Endothelial cell of umbilical vein (primary cell): ENCODE results near the gene TOP3A. TPM values are rescaled to one million over a fixed set of nuclear protein-coding genes. Genes with fewer than 3 reads are reported as not detected.

Source experiments
- BruUV-seq: library from RNA; stranded (reverse); fragments of 400-500 nt; replicated peaks from 2 replicates; lab custom pipeline; 2021; lab: Mats Ljungman, UMichigan
- CTCF ChIA-PET: fragments of 300-600, 350-600 bp; sonication (Branson Sonifier 250); formaldehyde crosslinking; loops from one replicate; lab custom pipeline; 2021; ENCODE audit warnings: antibody characterized with exemption, inconsistent platforms; lab: Charles Lee
- POLR2A ChIA-PET: fragments of 300-600, 350-600 bp; sonication (Branson Sonifier 250); formaldehyde crosslinking; loops from one replicate; lab custom pipeline; 2021; ENCODE audit warnings: antibody characterized with exemption, inconsistent platforms; lab: Charles Lee
- DNase-seq: peaks from one replicate; pipeline ENCODE4 v3.0.0-alpha.2; 2011; ENCODE audit warnings: low read depth, low spot score
- FAIRE-seq: peaks from 2 replicates; lab custom pipeline; 2011; peaks lifted over from hg19 to GRCh38; lab: Jason Lieb, UNC
- H2AFZ ChIP-seq: 2 replicates; pipeline ENCODE4 v1.6.0; 2012; ENCODE audit warnings: low read depth, low read length, control low read depth, inconsistent platforms
- H3K27ac ChIP-seq: 2 replicates; pipeline ENCODE4 v1.5.1; 2011; ENCODE audit warnings: low read depth, mild to moderate bottlenecking, control low read depth, low read length, moderate library complexity; ENCODE audit not compliant: insufficient read depth
- H3K27me3 ChIP-seq, 2 experiments: 2 replicates each; pipeline versions ENCODE4 v1.6.0 to v1.6.1; 2011; ENCODE audit warnings: low read length in 2 of 2, mixed read lengths in 1 of 2; ENCODE audit not compliant: control insufficient read depth in 2 of 2, insufficient read depth in 2 of 2
- H3K36me3 ChIP-seq, 2 experiments: 2 replicates in 1 of 2; 3 replicates in 1 of 2; pipeline ENCODE4 v1.5.1; 2011; ENCODE audit warnings: low read length in 2 of 2, mild to moderate bottlenecking in 1 of 2, moderate library complexity in 1 of 2; ENCODE audit not compliant: control insufficient read depth in 2 of 2, insufficient read depth in 2 of 2; ENCODE audit errors: extremely low read depth in 1 of 2
- H3K4me1 ChIP-seq: 3 replicates; pipeline ENCODE4 v1.5.1; 2011; ENCODE audit warnings: mild to moderate bottlenecking, low read length; ENCODE audit not compliant: control insufficient read depth, insufficient read depth; ENCODE audit errors: extremely low read depth
- H3K4me2 ChIP-seq: 2 replicates; pipeline ENCODE4 v1.6.1; 2011; ENCODE audit warnings: low read length, control low read depth, mixed read lengths; ENCODE audit not compliant: insufficient read depth
- H3K4me3 ChIP-seq, 3 experiments: fragments of 200-600 bp in 1 of 3; sonication (generic), shearing (Covaris generic) in 1 of 3; replicated peaks in 1 of 3; 2 replicates each; pipeline ENCODE4 v1.5.1; 2011 to 2016; ENCODE audit warnings: control low read depth in 3 of 3, low read length in 3 of 3, mild to moderate bottlenecking in 2 of 3, inconsistent platforms in 1 of 3, low read depth in 1 of 3, moderate library complexity in 1 of 3; ENCODE audit not compliant: insufficient read depth in 1 of 3
- H3K79me2 ChIP-seq: 2 replicates; pipeline ENCODE4 v1.6.0; 2012; ENCODE audit warnings: low read length, inconsistent platforms; ENCODE audit not compliant: control insufficient read depth, insufficient read depth
- H3K9ac ChIP-seq: replicated peaks from 2 replicates; pipeline ENCODE3; 2011; ENCODE audit warnings: low read length, control low read depth; ENCODE audit not compliant: insufficient read depth; ENCODE audit errors: extremely low read depth
- H3K9me1 ChIP-seq: replicated peaks from 3 replicates; pipeline ENCODE4 v1.6.0; 2011; ENCODE audit warnings: mild to moderate bottlenecking, low read length; ENCODE audit not compliant: control insufficient read depth, insufficient read depth; ENCODE audit errors: extremely low read depth
- H3K9me3 ChIP-seq: replicated peaks from 2 replicates; pipeline ENCODE4 v1.5.1; 2012; ENCODE audit warnings: low read length, inconsistent platforms; ENCODE audit not compliant: control insufficient read depth, insufficient read depth
- H4K20me1 ChIP-seq: replicated peaks from 2 replicates; pipeline ENCODE3; 2011; ENCODE audit warnings: mild to moderate bottlenecking, low read length; ENCODE audit not compliant: control insufficient read depth, insufficient read depth; ENCODE audit errors: extremely low read depth
- CTCF ChIP-seq, 2 donors: IDR thresholded peaks; 1 replicate in 1 of 2; 2 replicates in 1 of 2; pipeline ENCODE4 v1.5.1; 2011; ENCODE audit warnings: low read length in 2 of 2, mild to moderate bottlenecking in 2 of 2, moderate library complexity in 2 of 2, control low read depth in 1 of 2, inconsistent platforms in 1 of 2, low read depth in 1 of 2; ENCODE audit not compliant: insufficient read depth in 1 of 2; ENCODE audit errors: extremely low read depth in 1 of 2
- EZH2 ChIP-seq: IDR thresholded peaks from 2 replicates; pipeline ENCODE4 v1.6.1; 2012; ENCODE audit warnings: borderline replicate concordance, low read depth, mild to moderate bottlenecking, moderate library complexity, low read length, inconsistent platforms; ENCODE audit not compliant: severe bottlenecking
- FOS ChIP-seq: IDR thresholded peaks from 2 replicates; pipeline ENCODE4 v1.6.1; 2011; ENCODE audit warnings: mild to moderate bottlenecking, low read length, moderate library complexity, borderline replicate concordance; ENCODE audit not compliant: insufficient read depth
- GATA2 ChIP-seq: IDR thresholded peaks from 2 replicates; pipeline ENCODE4 v1.7.0; 2011; ENCODE audit warnings: low read depth, mild to moderate bottlenecking, moderate library complexity, mixed read lengths, low read length; ENCODE audit not compliant: insufficient read length, insufficient read depth
- JUN ChIP-seq: IDR thresholded peaks from 2 replicates; pipeline ENCODE4 v1.6.1; 2011; ENCODE audit warnings: borderline replicate concordance, low read depth; ENCODE audit not compliant: insufficient read length, insufficient read depth
- MAX ChIP-seq: IDR thresholded peaks from 2 replicates; pipeline ENCODE4 v1.6.1; 2011; ENCODE audit not compliant: insufficient read depth, insufficient read length
- MYC ChIP-seq: IDR thresholded peaks from one replicate; pipeline ENCODE4 v1.6.1; 2011; ENCODE audit warnings: mild to moderate bottlenecking, low read depth, low read length
- POLR2A ChIP-seq: IDR thresholded peaks from 2 replicates; pipeline ENCODE4 v1.6.1; 2012; ENCODE audit warnings: low read depth, mild to moderate bottlenecking, control low read depth, low read length
- POLR2AphosphoS5 ChIP-seq: IDR thresholded peaks from 2 replicates; pipeline ENCODE4 v1.6.1; 2012; ENCODE audit warnings: low read depth, mild to moderate bottlenecking, control low read depth, low read length, moderate library complexity; ENCODE audit not compliant: insufficient read depth
- dilution Hi-C: fragments of 300-500 bp; cut with MboI; formaldehyde crosslinking; loops from one replicate; pipeline ENCODE4 v1.15.0; 2019; ENCODE audit warnings: low sequenced_read_pairs; ENCODE audit not compliant: extremely low pct_ligation_motif_present
- intact Hi-C: fragments of 100-400 bp; cut with micrococcal nuclease; formaldehyde crosslinking; loops from one replicate; pipeline ENCODE4 v1.10.0; 2022
- polyA plus RNA-seq, 4 experiments: library from polyadenylated mRNA; depleted of rRNA in 3 of 4; stranded (reverse) in 3 of 4; unstranded in 1 of 4; fragments of >200 nt; gene quantifications; 2 replicates each; pipeline versions ENCODE4 v1.2.1 to v1.2.3, GENCODE V29; 2011 to 2012; ENCODE audit warnings: missing spikeins in 1 of 4
- total RNA-seq: library from RNA; stranded (reverse); gene quantifications from 2 replicates; pipeline ENCODE4 v1.2.3, GENCODE V29; 2021

Gene TOP3A
- total and polyA plus RNA-seq, 2 donors (not counting 3 experiments of a cell fraction or from before 2014, with no cell fraction given) = 20.4 to 53.1 TPM

GRCh38 chr17:18250259-18250658, 64.5 kb downstream of the TOP3A start:
- dilution Hi-C loops = no loop called here
- H3K27me3 ChIP-seq = no peaks in the 10 kb centered on the region
- intact Hi-C loops = no loop called here
- no peak overlapping the region for H3K4me2 ChIP-seq
- no peaks in the 10 kb centered on the region for H4K20me1 ChIP-seq
- TF ChIP-seq FOS (no peak), EZH2 (no peak), JUN (no peak), CTCF (IDR thresholded peaks at IDR 0.05; ENCODE audit: extremely low read depth in 1 of 2, insufficient read depth in 1 of 2, low read depth in 1 of 2, low read length in 2 of 2) (no peak)
- H3K36me3 ChIP-seq = peaks cover 15 to 65% of the 10 kb centered on the region in 2 experiments
- no peak overlapping the region for H3K27ac ChIP-seq
- no peak for DNase-seq
- POLR2A ChIA-PET = no interaction called here
- FAIRE-seq = no peak
- H2AFZ ChIP-seq = no peak overlapping the region
- H3K4me3 ChIP-seq = no peak overlapping the region
- no peaks in the 10 kb centered on the region for H3K9me3 ChIP-seq
- BruUV-seq = no TSS peak
- H3K9me1 ChIP-seq = no peaks in the 10 kb centered on the region
- no peaks in the 10 kb centered on the region for H3K79me2 ChIP-seq
- CTCF ChIA-PET = no interaction called here
- no peak overlapping the region for H3K9ac ChIP-seq
- H3K4me1 ChIP-seq = peaks cover 23% of the 10 kb centered on the region

GRCh38 chr17:18248811-18249210, 66.0 kb downstream of the TOP3A start:
- TF ChIP-seq MYC = no peak
- no peak for TF ChIP-seq EZH2
- no peak for TF ChIP-seq FOS
- no peak for TF ChIP-seq POLR2A
- no peak for TF ChIP-seq CTCF (IDR thresholded peaks at IDR 0.05; ENCODE audit: extremely low read depth in 1 of 2, insufficient read depth in 1 of 2, low read depth in 1 of 2, low read length in 2 of 2)
- no peak for TF ChIP-seq GATA2
- TF ChIP-seq MAX = no peak
- no peak for TF ChIP-seq POLR2AphosphoS5
- no peak for TF ChIP-seq JUN

More at GRCh38 chr17:18248811-18249210, 66.0 kb downstream of the TOP3A start:
- no peaks in the 10 kb centered on the region for H4K20me1 ChIP-seq
- peaks cover 17 to 58% of the 10 kb centered on the region in 2 experiments for H3K36me3 ChIP-seq
- peak overlapping the region; percentile 82 for H3K27ac ChIP-seq
- no peak overlapping the region for H3K4me2 ChIP-seq
- H3K9me1 ChIP-seq = no peaks in the 10 kb centered on the region
- H3K79me2 ChIP-seq = no peaks in the 10 kb centered on the region
- DNase-seq (no peak), FAIRE-seq (no peak)
- H2AFZ ChIP-seq = no peak overlapping the region
- H3K27me3 ChIP-seq = no peaks in the 10 kb centered on the region
- H3K9ac ChIP-seq = peak overlapping the region; percentile 33
- POLR2A ChIA-PET = interaction anchor here (1.3 kb wide), 1 partner anchor 24 kb away, joined by 4 read pairs; the partner anchor contains the start of gene LLGL1
- no peak overlapping the region for H3K4me3 ChIP-seq
- H3K9me3 ChIP-seq = no peaks in the 10 kb centered on the region
- dilution Hi-C loops = no loop called here
- intact Hi-C loops = loop anchor here (5.0 kb wide), 1 partner anchor 53 kb away; no protein-coding TSS in a partner anchor
- BruUV-seq = TSS peak; percentile 68
- CTCF ChIA-PET = interaction anchor here (0.6 to 2.5 kb wide), 18 partner anchors 8 to 248 kb away, joined by 3 to 13 read pairs (median 3); no protein-coding TSS in a partner anchor
- H3K4me1 ChIP-seq = peaks cover 23% of the 10 kb centered on the region
